HG03558 (cell line): ENCODE data around the gene LHX4.

Experiments
- ATAC-seq: cut with Tn5 transposase; IDR thresholded peaks from one replicate; pipeline ENCODE4 v1.9.1; 2021; ENCODE audit warnings: moderate number of reproducible peaks; ENCODE audit not compliant: unreplicated experiment; ENCODE audit errors: extremely low read depth

Gene LHX4

GRCh38 chr1:180268556-180269075, 38.6 kb downstream of the LHX4 start:
- no peak for ATAC-seq

- ATAC-seq: no peak
These were observed 39.8 kb downstream of the LHX4 start for GRCh38 chr1:180269645-180270529.

GRCh38 chr1:180270530-180271271, 40.6 kb downstream of the LHX4 start:
- ATAC-seq: no peak

GRCh38 chr1:180271272-180272255, 41.5 kb downstream of the LHX4 start:
- ATAC-seq: no peak

- no peak for ATAC-seq
These were observed 42.3 kb downstream of the LHX4 start for GRCh38 chr1:180272395-180272794.

- no peak for ATAC-seq
These were observed 43.0 kb downstream of the LHX4 start for GRCh38 chr1:180273066-180273465.

- ATAC-seq: no peak
These were observed 44.2 kb downstream of the LHX4 start for GRCh38 chr1:180274221-180274620.

- ATAC-seq: no peak
These were observed 45.7 kb downstream of the LHX4 start for GRCh38 chr1:180275726-180276125.

GRCh38 chr1:180277476-180278193, 47.6 kb downstream of the LHX4 start:
- ATAC-seq: no peak

GRCh38 chr1:180278194-180278515, 48.1 kb downstream of the LHX4 start:
- no peak for ATAC-seq

GRCh38 chr1:180278596-180279395, 48.7 kb downstream of the LHX4 start:
- ATAC-seq: no peak

GRCh38 chr1:180279651-180280050, 49.6 kb downstream of the LHX4 start:
- no peak for ATAC-seq

GRCh38 chr1:180280617-180281016, 50.6 kb downstream of the LHX4 start:
- no peak for ATAC-seq

GRCh38 chr1:180281490-180281889, 51.4 kb downstream of the LHX4 start:
- ATAC-seq: no peak

- no peak for ATAC-seq
These were observed 52.5 kb downstream of the LHX4 start for GRCh38 chr1:180282401-180283044.

GRCh38 chr1:180283098-180283497, 53.0 kb downstream of the LHX4 start:
- ATAC-seq: no peak

GRCh38 chr1:180286417-180286816, 56.4 kb downstream of the LHX4 start:
- no peak for ATAC-seq

- no peak for ATAC-seq
These were observed 58.1 kb downstream of the LHX4 start for GRCh38 chr1:180287988-180288705.
